GM19035 (cell line): ENCODE results near the gene BARX2.

ENCODE experiments used
- ATAC-seq: cut with Tn5 transposase; IDR thresholded peaks from one replicate; pipeline ENCODE4 v1.9.1; 2021; ENCODE audit not compliant: unreplicated experiment

BARX2 gene

DNA sequence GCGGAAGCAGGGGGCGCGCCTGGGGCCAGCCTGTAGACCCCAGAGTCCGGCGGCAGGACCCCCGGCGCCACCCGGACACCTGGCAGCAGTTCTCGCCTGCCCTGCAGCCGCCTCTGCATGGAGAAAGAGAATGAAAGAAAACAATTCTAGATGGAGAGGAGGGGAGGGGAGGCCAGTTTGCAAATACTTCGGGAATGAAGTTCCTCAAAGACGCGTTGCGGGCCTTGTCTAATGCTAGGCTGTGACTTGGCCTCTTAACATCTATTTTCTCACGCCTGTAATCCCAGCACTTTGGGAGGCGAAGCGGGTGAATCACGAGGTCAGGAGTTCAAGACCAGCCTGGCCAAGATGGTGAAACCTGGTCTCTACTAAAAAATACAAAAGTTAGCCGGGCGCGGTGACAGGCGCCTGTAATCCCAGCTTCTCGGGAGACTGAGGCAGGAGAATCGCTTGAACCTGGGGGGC, 2.1 kb upstream of the BARX2 start:
- no peak for ATAC-seq

DNA sequence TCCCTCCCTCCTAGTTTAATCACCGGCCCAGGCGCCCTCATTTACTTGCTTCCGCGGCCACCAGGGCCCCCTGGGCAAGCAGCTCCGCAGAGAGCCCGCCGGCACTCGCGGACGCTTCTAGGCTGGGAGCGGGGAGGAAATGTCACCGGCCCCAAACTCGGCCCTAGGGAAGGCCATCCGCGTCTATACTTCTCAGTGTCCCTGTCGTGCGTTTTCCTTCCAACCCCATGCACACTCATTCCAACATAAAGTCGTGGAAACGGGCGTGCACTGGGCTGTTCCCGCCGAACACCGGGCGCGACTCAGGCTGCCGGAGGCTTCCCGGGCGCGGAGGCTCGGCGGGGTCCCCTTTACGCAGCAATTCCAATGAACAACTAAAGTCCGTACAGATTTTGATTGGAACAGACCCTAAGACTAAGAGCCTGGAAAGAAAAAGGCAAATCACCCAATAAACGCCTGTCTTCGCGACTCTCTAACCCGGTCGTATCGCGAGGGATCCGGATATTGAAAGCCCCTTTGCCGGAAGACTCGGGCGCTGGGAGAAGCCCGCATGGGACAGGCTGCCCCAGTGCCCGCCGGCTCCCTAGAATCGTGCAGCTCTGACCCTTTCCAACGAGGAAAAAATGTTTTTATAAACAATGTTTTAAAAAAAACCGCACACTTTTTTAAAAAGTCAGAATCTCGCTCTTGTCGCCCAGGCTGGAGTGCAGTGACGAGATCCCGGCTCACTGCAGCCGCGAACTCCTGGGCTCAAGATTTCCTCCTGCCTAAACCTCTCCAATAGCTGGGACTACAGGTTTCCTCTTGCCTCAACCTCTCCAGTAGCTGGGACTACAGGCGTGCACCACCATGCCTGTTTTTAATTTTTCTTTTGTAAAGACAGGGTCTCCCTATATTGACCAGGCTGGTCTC, 1.3 kb upstream of the BARX2 start:
- no peak for ATAC-seq

DNA sequence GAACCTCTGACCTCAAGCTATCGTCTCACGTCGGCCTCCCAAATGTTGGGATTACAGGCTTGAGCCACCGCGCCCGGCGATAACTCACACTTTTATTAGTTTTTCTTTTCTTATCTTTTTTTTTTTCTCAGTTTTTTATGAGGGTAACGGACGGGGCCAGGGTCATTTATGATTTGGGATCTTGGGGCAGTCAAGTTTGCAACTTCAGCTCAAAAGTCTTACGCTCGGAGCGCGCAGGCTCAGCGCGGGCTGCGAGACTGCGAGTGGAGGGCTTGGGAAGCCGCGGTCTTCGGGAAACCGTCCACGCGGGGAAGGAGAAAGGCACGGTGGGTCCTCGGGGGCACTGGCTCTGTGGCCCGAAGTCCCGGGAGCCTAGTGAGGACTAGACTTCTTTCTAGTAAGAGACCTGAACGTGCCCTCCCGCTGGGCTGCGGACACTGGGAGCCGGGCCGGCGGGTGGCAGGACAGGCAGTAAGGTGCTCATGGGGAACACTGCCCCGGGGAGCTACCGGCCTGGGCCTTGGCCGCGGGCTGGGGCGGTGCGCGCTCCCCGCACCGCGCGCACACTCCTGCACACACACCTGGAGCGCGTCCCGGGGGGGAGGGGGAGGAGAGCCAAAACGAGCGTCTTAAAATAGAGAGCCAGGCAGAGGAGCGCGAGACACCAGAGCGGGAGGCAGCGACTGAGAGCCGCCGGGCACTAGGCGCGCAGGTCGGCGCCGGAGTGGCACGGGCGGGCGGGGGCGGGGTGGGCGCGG, 476 bp upstream of the BARX2 start:
- no peak for ATAC-seq

DNA sequence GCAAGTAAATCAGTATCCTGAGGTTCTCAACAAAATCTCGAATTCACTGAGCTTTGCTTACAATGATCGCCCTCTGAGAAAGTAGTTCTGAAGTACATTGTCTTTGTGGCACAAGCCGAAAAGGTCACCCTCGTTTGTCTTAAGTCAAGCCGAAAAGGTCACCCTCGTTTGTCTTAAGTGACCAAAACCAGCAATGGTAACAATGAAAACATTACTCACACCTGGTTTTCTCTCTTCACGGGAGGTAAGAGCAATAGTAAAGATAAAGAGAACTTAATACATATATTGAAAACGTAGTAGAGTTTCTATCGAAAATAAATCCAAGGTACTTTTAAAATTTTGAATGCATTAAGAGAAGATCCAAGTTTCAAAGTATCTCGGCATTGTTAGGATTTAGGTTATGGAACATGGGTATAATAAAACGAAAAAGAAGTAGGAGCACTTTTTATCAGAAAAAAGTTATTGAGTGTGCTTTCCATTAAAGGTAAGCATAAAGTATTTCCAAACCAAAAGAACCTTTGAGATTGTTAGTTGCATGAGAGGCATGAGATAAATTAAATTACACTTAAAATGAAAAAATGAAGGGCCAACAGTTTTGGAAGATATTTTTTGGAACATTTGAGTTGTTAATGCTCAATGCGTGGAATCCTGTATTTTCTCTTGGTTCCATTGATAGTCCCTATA, 1.2 kb downstream of the BARX2 start:
- no peak for ATAC-seq

DNA sequence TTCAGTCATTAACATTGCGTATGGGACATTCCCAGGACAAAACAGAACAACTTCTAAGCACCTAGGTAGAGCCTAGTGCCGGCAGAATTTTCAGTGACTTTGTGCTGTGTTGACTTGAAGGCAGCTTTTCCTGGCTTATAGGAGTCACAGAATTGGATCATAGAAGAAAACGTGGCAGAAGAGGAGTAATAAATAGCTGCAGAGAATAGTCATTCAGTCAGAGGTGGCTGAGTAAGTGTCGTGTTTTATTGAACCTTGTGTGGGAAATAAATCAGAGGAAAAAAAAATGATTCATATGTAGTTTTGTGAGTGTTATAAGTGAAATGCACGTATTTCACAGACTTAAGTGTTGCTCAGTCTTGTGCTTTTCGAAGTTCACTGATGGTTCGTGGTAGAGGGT, 2.1 kb downstream of the BARX2 start:
- no peak for ATAC-seq

DNA sequence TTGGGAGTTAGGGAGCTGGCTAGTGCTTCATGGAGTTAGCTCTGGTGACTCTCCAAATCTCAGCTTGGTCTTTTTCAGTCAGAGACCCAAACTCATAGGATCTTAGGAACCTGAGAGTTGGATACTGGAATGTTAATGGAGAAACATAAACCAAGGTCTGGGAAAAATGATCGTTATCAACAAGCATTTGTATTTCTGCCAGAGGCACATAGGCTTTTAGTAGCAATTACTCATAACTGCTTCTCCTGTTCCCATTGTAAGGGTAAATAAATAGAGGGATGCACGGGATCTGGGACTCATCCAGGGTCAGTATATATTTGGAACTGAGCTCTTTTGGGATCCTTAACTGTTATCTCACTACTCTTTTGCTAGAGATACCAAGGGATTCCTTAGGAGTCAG, 4.8 kb downstream of the BARX2 start:
- no peak for ATAC-seq

DNA sequence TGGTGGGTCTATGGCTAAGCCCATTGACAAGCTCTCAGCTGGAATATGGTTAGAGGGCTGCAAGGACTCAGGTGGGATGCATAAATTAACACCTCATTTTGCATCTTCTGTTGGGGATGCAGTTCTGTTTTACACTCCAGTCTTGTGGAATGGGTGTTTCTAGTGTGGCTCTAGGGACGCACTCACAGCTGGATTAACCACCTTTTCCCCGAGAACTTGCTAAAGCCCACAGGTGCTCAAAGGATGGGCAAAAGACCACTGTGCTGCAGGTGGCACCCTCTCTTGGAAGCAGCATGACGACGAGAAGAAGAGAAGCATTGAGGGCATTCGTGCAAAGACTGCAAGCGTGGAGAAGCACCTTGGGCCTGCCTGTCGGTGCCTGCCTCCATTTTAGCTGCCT, 6.9 kb downstream of the BARX2 start:
- ATAC-seq: no peak

DNA sequence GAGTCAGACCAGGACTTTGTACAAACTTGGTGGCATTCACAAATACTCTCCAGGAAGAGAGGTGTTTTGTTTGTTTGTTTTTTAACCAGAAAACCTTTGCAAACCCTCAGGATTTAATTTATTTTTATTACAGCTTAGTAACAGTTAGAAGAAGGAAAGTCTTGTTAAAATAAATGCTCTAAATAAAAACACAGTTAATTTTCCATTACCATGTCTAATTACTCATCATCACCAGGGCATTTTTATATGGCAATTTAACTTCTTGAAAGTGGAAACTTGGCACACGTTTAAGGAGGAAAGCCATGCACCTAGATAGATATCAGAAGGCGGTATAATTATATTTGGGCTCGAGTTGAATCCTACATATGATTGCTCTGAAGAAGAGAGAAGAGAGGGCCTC, 7.4 kb downstream of the BARX2 start:
- ATAC-seq: no peak

DNA sequence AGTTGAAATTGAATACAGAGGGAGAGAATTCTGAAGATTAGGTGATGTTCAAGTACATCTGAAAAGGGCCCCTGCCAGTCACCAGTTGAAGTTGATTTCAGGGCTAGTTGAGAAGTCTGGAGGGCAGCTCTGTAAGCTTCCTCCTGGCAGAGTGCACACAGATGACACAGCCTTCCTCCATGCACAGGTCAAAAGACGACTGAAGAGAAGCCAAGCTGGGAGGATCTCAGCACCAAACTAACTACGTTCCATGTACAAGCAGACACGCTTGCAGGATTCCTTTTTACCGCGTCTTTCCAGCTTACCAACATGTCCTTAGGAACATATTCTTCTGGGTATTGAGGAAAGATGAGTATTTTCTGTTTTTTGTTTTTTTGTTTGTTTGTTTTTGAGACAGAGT, 7.9 kb downstream of the BARX2 start:
- ATAC-seq: no peak

DNA sequence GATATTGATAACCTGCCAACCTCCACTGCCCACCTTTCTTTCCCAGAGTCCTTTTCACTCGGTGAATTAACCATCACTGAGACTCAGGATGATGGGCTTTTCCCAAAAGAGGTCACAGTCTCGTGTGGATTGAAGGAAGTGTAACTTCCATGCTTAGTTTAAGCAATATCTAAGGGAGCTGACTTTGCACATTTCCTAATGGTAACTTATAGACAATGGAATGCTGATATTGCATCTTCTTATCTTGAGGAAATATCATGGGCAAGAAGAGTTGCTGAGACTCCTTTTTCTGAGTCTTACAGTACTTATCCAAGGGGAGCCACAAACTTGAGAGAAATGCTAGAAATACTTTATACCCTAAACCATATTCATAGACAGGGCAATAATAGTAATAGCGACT, 8.8 kb downstream of the BARX2 start:
- no peak for ATAC-seq

DNA sequence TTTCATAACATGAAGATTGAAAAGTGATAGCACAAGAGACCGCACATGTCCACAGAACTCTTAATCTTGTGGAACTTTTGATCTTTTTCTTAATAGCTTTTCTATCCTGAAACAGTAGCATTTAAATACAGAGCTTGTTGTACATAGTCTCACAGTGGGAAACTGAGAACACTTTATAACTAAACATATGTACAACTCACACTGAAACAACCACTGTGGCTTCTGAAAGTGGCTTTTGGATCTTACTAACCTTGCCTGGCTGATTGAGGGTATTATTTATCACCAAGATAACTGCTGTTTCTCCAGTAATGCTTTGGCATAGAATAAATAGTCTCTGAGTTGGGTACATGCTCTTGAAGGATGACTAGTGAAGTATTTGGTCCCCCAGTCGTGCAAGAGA, 10.2 kb downstream of the BARX2 start:
- ATAC-seq: no peak

DNA sequence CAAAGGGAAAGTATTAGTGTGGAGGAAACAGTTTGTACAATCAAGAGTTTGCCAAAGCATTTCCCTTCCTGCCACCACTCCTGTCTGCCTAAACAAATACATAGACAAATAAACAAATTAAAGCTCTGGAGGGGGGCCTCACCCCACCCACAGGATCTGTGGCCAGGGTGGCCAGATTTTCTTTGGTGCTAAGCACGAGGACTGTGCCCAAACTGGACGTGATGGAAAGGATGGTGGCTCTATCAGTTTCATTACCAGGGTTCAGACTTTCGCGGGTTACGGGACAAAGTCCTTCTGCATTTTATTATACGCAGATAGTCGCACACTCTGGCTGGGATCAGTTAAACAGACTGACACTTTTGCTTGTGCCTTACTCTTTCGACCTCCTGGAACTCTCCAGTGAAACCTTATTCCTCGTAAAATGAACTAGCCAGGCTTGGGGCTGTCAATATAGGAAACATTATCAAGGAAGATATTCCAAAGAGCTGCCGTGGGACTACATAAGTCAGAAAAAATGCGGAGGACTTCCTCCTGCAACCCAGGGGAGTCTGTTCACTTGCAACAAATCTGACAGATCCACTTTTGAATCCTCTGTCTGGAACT, 11.2 kb downstream of the BARX2 start:
- ATAC-seq: no peak

DNA sequence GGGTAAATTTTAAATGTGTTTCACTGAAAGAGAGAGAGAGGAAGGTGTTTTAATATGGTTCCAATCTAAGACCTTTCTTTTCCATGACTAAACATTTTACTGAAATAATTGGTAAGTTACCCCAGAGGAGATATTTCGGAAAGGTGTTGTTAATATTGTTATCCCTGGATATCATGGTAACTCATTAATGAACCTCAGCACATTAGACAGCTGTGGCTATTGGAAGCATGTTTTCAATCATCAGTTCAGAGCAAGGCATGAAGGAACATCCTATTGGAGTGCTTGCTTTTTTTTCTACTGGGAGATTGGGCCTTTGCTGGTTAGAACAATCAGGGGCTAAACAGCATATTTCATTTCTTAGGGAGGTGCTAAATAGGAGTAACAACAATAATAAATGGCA, 11.8 kb downstream of the BARX2 start:
- no peak for ATAC-seq

DNA sequence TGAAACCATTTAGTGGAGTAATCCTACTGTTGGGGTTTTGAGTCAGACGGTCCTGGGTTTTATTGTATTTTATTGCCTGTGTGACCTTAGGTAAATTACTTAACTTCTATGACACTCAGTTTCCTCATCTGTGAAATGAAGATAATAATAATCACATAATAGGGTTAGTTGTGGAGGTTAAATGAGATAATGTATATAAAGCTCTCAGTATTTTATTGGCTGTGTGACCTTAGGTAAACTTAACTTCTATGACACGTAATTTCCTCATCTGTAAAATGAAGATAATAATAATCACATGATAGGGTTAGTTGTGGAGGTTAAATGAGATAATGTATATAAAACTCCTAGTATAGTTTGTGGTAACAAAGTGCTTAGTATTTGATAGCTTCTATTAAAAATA, 13.2 kb downstream of the BARX2 start:
- ATAC-seq: no peak

DNA sequence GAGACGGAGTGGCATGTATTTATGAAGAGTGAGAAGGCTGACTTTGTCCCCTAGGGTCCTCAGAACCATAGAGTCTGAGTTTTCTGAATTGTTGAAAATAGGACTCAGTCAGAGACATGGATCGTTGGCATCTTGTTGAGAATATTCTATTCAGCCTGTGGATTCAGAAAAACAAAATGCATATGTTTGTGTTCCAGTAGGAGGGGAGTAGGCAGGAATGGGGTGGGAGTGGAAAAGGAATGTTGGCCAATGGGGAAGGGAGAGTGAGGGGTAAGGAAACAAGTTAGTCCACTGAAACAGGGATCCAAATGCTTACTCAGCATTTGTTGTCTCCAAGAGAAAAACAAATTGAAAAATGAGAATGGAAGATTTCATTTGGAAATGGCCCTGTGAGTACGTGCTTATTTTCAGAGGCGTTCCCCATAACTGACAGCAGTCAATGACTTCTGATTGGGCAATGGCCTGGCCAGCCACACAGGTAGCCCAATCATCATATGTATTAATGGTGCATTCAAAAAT, 14.7 kb downstream of the BARX2 start:
- ATAC-seq: no peak

DNA sequence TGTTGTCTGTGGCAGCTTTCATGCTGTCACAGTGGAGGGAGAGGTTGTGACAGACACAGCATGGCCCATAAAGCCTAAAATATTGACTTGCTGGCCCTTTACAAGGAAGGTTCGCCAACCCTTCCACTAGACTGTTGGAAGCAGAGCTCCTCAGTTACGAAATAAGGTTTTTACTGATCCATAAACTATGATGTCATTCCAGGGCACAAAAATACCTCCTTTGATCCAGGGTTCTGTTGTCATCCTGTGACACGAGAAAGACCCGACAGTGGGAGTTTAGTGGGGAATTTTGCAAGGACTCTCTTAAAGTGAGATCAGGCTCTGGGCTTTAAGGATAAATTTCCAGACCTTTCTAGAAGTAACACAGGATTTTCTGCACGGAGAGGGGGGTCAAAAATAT, 15.7 kb downstream of the BARX2 start:
- no peak for ATAC-seq

DNA sequence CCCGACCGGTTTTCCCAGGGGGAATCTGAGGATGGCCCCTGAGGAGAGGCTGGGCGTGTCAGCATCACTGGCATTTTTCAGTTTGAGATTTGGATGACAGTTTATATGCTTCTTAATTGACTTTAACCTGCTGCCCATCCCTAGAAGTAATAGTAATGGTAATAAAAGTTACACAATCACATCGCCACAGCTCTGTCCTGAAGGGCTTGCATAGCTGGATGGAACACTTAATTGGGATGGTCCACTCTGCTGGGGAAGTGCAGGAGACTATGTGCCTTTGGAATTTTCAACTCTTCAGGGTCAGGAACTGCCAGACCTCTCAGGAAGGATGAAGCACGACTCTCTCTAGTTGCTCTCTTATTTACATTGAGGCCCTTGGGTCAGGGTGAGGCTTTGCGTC, 16.2 kb downstream of the BARX2 start:
- no peak for ATAC-seq

DNA sequence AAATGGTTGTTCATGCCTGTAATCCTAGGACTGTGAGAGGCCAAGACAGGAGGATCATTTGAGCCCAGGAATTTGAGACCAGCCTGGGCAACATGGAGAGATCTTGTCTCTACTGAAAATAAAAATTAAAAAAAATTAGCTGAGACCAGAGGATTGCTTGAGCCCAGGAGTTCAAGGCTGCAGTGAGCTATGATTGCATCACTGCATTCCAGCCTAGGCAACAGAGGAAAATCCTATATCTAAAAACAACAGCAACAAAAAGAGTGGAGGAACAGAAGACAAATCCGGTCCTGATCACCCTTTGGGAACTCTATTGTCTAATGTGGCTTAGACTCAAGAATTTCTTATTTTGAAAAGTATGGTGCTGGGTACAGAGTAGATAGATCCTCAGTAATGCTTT, 17.3 kb downstream of the BARX2 start:
- ATAC-seq: no peak

DNA sequence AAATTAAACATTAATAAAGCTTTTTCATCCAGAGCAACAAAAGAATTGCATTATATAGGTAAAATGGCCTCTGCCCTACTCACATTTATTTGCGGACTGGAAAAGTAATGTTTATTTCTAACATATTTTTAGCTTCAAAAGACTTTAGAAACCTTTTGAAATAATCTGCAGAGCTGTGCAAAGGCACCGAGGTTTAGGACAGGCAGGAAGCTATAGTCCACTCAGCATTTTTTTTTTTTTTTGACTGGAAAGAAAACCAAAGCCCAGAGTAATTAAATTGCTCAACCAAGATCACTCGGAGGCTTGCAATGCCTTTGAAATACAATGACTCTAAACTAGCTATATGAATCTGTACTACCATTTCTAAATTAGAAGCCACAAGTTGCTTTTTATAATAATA, 19.1 kb downstream of the BARX2 start:
- no peak for ATAC-seq

DNA sequence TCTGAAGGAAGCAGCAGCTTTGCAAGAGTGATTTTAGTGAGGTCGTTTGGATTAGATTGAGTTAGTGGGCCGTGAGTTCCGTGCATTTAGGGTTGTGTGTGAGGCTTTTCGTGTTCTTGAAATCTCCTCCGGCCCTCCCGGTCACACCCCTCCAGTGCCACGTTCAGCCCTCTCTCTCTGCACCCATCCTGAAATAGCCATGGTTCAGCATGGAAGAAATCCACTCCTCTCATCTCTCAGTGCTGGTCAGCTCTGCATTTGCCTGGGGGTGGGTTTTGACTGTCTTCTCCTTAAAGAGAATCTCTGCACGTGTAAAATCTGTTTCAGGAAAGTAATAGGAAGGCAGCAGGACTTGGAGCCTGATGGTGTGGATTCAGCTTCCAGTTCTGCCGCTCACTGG, 19.8 kb downstream of the BARX2 start:
- ATAC-seq: no peak

DNA sequence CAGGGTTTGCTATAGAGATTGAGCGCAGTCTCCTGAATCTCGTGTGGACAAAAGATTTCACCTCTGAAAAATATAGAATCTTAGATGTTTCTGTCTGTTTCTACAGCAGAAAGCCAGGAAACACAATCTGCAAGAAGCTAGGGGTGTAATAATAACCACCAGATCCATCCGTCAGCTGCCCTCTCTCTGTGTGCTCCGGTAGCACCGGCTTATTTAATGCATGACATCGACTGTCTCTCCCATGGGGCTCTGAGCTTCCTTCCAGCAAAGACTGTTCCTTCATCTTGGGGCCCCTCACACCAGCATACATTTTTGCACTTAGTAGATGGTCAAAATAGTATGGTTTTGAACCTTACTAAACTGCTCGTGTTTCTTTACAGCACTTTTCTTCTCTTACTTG, 20.2 kb downstream of the BARX2 start:
- ATAC-seq: no peak
